H9 (cell line): Measurements from ENCODE around the gene C2CD2. TPM values are rescaled to one million over a fixed set of nuclear protein-coding genes. Genes with fewer than 3 reads are reported as not detected.

Source experiments
- DNase-seq: peaks from one replicate; pipeline ENCODE4 v3.0.0-alpha.2; 2017
- H2AFZ ChIP-seq: one replicate; pipeline ENCODE4 v1.6.1; 2013; ENCODE audit warnings: mild to moderate bottlenecking, low read length, control low read depth, moderate library complexity
- H2AK5ac ChIP-seq: 2 replicates; pipeline ENCODE4 v1.6.1; 2013; ENCODE audit warnings: low read length, control low read depth, mixed read lengths; ENCODE audit not compliant: insufficient read length
- H2BK120ac ChIP-seq: one replicate; pipeline ENCODE4 v1.6.1; 2013; ENCODE audit warnings: low read depth, mild to moderate bottlenecking, low read length, control low read depth, inconsistent platforms; ENCODE audit not compliant: poor library complexity, severe bottlenecking
- H2BK12ac ChIP-seq: 2 replicates; pipeline ENCODE4 v1.6.1; 2013; ENCODE audit warnings: low read length, control low read depth, mixed read lengths, low read depth; ENCODE audit not compliant: insufficient read length
- H2BK15ac ChIP-seq: 2 replicates; pipeline ENCODE4 v1.6.1; 2013; ENCODE audit warnings: low read depth, low read length, control low read depth
- H2BK20ac ChIP-seq: one replicate; pipeline ENCODE4 v1.6.1; 2013; ENCODE audit warnings: low read depth, mild to moderate bottlenecking, low read length, control low read depth, inconsistent platforms; ENCODE audit not compliant: poor library complexity, severe bottlenecking
- H2BK5ac ChIP-seq: 2 replicates; pipeline ENCODE4 v1.6.1; 2013; ENCODE audit warnings: low read length, control low read depth, mixed read lengths; ENCODE audit not compliant: insufficient read length
- H3K14ac ChIP-seq: 2 replicates; pipeline ENCODE4 v1.6.1; 2013; ENCODE audit warnings: low read length, control low read depth; ENCODE audit not compliant: insufficient read depth
- H3K18ac ChIP-seq: 2 replicates; pipeline ENCODE4 v1.6.1; 2013; ENCODE audit warnings: low read depth, mild to moderate bottlenecking, mixed read lengths, low read length, control low read depth; ENCODE audit not compliant: insufficient read length
- H3K23ac ChIP-seq: 2 replicates; pipeline ENCODE4 v1.6.1; 2013; ENCODE audit warnings: low read length, control low read depth, mixed read lengths, low read depth; ENCODE audit not compliant: insufficient read length
- H3K23me2 ChIP-seq: 2 replicates; pipeline ENCODE4 v1.6.1; 2013; ENCODE audit warnings: low read depth, mild to moderate bottlenecking, mixed read lengths, low read length, control low read depth; ENCODE audit not compliant: insufficient read length, poor library complexity, severe bottlenecking
- H3K27ac ChIP-seq: 2 replicates; pipeline ENCODE4 v1.5.1; 2013; ENCODE audit warnings: low read length, control low read depth, mixed read lengths, low read depth; ENCODE audit not compliant: insufficient read length
- H3K27me3 ChIP-seq: 2 replicates; pipeline ENCODE4 v1.6.1; 2013; ENCODE audit warnings: low read length, control low read depth, inconsistent platforms; ENCODE audit not compliant: insufficient read depth
- H3K4ac ChIP-seq: 2 replicates; pipeline ENCODE4 v1.6.1; 2013; ENCODE audit warnings: low read depth, mild to moderate bottlenecking, control low read depth, inconsistent platforms, low read length, moderate library complexity
- H3K4me1 ChIP-seq: 2 replicates; pipeline ENCODE4 v1.6.1; 2013; ENCODE audit warnings: low read length, control low read depth, inconsistent platforms; ENCODE audit not compliant: insufficient read depth
- H3K4me2 ChIP-seq: 2 replicates; pipeline ENCODE4 v1.6.1; 2013; ENCODE audit warnings: low read length, control low read depth, mixed read lengths; ENCODE audit not compliant: insufficient read length, insufficient read depth
- H3K56ac ChIP-seq: 2 replicates; pipeline ENCODE4 v1.6.1; 2013; ENCODE audit warnings: low read depth, mild to moderate bottlenecking, mixed read lengths, low read length, control low read depth; ENCODE audit not compliant: insufficient read length
- H3K79me1 ChIP-seq: 2 replicates; pipeline ENCODE4 v1.6.1; 2013; ENCODE audit warnings: low read depth, mild to moderate bottlenecking, moderate library complexity, low read length, control low read depth, inconsistent platforms; ENCODE audit not compliant: insufficient read depth, poor library complexity, severe bottlenecking
- H3K79me2 ChIP-seq: 2 replicates; pipeline ENCODE4 v1.6.1; 2013; ENCODE audit warnings: low read length, control low read depth, inconsistent platforms; ENCODE audit not compliant: insufficient read depth
- H3K9ac ChIP-seq: 2 replicates; pipeline ENCODE4 v1.6.1; 2013; ENCODE audit warnings: low read length, control low read depth, mixed read lengths; ENCODE audit not compliant: insufficient read length; ENCODE audit errors: extremely low read depth
- H3K9me3 ChIP-seq: one replicate; pipeline ENCODE4 v1.6.1; 2013; ENCODE audit warnings: low read depth, low read length, inconsistent platforms; ENCODE audit not compliant: control insufficient read depth
- H3T11ph ChIP-seq: one replicate; pipeline ENCODE4 v1.6.1; 2013; ENCODE audit warnings: mild to moderate bottlenecking, low read length, control low read depth, inconsistent platforms
- H4K20me1 ChIP-seq: one replicate; pipeline ENCODE4 v1.6.1; 2013; ENCODE audit not compliant: control insufficient read depth, insufficient read length, insufficient read depth
- H4K5ac ChIP-seq: 2 replicates; pipeline ENCODE4 v1.6.1; 2013; ENCODE audit warnings: low read depth, mild to moderate bottlenecking, mixed read lengths, low read length, control low read depth; ENCODE audit not compliant: insufficient read length
- H4K8ac ChIP-seq: replicated peaks from 2 replicates; pipeline ENCODE4 v1.6.1; 2013; ENCODE audit warnings: low read length, control low read depth, mixed read lengths, low read depth; ENCODE audit not compliant: insufficient read length
- H4K91ac ChIP-seq: 2 replicates; pipeline ENCODE4 v1.6.1; 2013; ENCODE audit warnings: low read depth, mild to moderate bottlenecking, moderate library complexity, mixed read lengths, low read length, control low read depth; ENCODE audit not compliant: insufficient read length
- H3K27ac Mint-ChIP-seq, 3 experiments: 2 replicates in 2 of 3; 3 replicates in 1 of 3; pipeline ENCODE4 v1.8.0; 2020 to 2021; ENCODE audit warnings: mixed read lengths in 3 of 3, mild to moderate bottlenecking in 1 of 3, moderate library complexity in 1 of 3
- H3K27me3 Mint-ChIP-seq: 2 replicates; pipeline ENCODE4 v1.8.0; 2021; ENCODE audit warnings: low read depth, mild to moderate bottlenecking, moderate library complexity, mixed read lengths
- H3K36me3 Mint-ChIP-seq, 3 experiments: 2 replicates in 2 of 3; 3 replicates in 1 of 3; pipeline ENCODE4 v1.8.0; 2020 to 2021; ENCODE audit warnings: low read depth in 3 of 3, mixed read lengths in 3 of 3; ENCODE audit not compliant: insufficient read depth in 1 of 3
- H3K4me1 Mint-ChIP-seq, 2 experiments: 2 replicates each; pipeline ENCODE4 v1.8.0; 2020; ENCODE audit warnings: mixed read lengths in 2 of 2
- H3K4me3 Mint-ChIP-seq, 2 experiments: 2 replicates in 1 of 2; 3 replicates in 1 of 2; pipeline ENCODE4 v1.8.0; 2020 to 2021; ENCODE audit warnings: mild to moderate bottlenecking in 2 of 2, mixed read lengths in 2 of 2, moderate library complexity in 1 of 2
- H3K9me3 Mint-ChIP-seq, 2 experiments: 2 replicates in 1 of 2; 3 replicates in 1 of 2; pipeline ENCODE4 v1.8.0; 2020; ENCODE audit warnings: mild to moderate bottlenecking in 2 of 2, mixed read lengths in 2 of 2, moderate library complexity in 1 of 2
- WGBS: extraction: QIAGEN DNeasy Blood & Tissue Kit; methylation state at CpG from one replicate; pipeline ENCODE4 v1.1.7; 2013; ENCODE audit warnings: missing lambda C conversion rate, low lambda C conversion rate, mixed read lengths; ENCODE audit not compliant: insufficient read length; ENCODE audit errors: extremely low coverage; 5-methylcytosine and 5-hydroxymethylcytosine counted together
- total RNA-seq: library from RNA; stranded (reverse); gene quantifications from 2 replicates; pipeline ENCODE4 v1.2.1, GENCODE V29; 2021
- TF ChIP-seq, protein P1 (sequence below): fragments of 200-600 bp; sonication (generic); conservative IDR thresholded peaks from 3 replicates; pipeline ENCODE4 v1.8.0; 2021; ENCODE audit warnings: antibody characterized with exemption, mild to moderate bottlenecking

C2CD2 gene
- total RNA-seq, 1 experiment from 2014 or later, result 14.6 TPM

DNA sequence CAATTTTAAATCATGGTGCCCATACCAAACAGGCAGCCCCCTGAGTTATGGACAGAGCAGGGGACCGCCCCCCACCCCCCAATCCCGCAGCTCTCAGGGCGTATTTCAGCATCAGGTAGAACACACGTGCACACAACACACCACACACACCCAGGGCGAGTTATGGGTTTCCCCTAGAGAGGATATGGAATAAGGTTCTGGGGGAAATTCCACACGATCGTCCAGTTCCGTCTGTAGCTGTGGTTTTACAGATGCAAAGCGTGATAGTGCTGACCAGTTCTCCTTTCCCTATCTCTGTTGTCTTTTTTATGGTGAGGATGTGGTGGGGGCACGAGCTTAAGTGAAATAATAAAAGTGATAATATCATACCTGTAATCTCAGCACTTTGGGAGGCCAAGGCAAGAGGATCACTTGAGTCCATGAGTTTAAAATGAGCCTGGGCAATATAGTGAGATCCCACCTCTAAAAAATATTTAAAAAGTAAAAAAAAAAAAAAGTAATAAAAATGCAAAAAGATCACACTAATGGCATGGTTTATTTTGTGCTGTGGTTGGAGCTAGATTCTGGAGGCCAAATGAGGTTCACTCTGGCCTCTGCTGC is 25.1 kb downstream of the C2CD2 start:
- no peak for DNase-seq
- no CpG with 5 or more reads among the region's 10 CpGs for WGBS
- H3K14ac ChIP-seq, result no peak overlapping the region
- H2BK15ac ChIP-seq, result no peak overlapping the region
- no peak overlapping the region for H4K91ac ChIP-seq
- no peak overlapping the region for H2BK5ac ChIP-seq
- no peak overlapping the region for H3K4ac ChIP-seq
- no peaks in the 10 kb centered on the region for H4K20me1 ChIP-seq
- no peak overlapping the region for H3K18ac ChIP-seq
- no peak overlapping the region for H2BK120ac ChIP-seq
- H4K8ac ChIP-seq, result no peak overlapping the region
- H3K9me3 ChIP-seq, result no peaks in the 10 kb centered on the region
- H2AFZ ChIP-seq, result no peak overlapping the region
- Mint-ChIP-seq H3K36me3 (no peaks in the 10 kb centered on the region), H3K27ac (peak overlapping the region in 1 of 3 experiments; percentile 66; a peak in 1 of 7 replicates), H3K4me3 (no peak overlapping the region), H3K27me3 (no peaks in the 10 kb centered on the region), H3K4me1 (peaks cover 48 to 61% of the 10 kb centered on the region in 2 experiments), H3K9me3 (no peaks in the 10 kb centered on the region)
- H2BK20ac ChIP-seq, result no peak overlapping the region
- TF ChIP-seq, protein P1, sequence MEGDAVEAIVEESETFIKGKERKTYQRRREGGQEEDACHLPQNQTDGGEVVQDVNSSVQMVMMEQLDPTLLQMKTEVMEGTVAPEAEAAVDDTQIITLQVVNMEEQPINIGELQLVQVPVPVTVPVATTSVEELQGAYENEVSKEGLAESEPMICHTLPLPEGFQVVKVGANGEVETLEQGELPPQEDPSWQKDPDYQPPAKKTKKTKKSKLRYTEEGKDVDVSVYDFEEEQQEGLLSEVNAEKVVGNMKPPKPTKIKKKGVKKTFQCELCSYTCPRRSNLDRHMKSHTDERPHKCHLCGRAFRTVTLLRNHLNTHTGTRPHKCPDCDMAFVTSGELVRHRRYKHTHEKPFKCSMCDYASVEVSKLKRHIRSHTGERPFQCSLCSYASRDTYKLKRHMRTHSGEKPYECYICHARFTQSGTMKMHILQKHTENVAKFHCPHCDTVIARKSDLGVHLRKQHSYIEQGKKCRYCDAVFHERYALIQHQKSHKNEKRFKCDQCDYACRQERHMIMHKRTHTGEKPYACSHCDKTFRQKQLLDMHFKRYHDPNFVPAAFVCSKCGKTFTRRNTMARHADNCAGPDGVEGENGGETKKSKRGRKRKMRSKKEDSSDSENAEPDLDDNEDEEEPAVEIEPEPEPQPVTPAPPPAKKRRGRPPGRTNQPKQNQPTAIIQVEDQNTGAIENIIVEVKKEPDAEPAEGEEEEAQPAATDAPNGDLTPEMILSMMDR, result no peak
- no peak overlapping the region for H2BK12ac ChIP-seq
- H3K79me2 ChIP-seq, result no peaks in the 10 kb centered on the region
- H3K23me2 ChIP-seq, result no peaks in the 10 kb centered on the region
- H2AK5ac ChIP-seq, result no peak overlapping the region
- H3K9ac ChIP-seq, result no peak overlapping the region
- no peaks in the 10 kb centered on the region for H3K27me3 ChIP-seq
- no peak overlapping the region for H3K23ac ChIP-seq
- no peak overlapping the region for H3K27ac ChIP-seq
- no peak overlapping the region for H3K56ac ChIP-seq
- H4K5ac ChIP-seq, result no peak overlapping the region
- H3T11ph ChIP-seq, result no peak overlapping the region
- H3K4me1 ChIP-seq, result peaks cover 7% of the 10 kb centered on the region
- no peak overlapping the region for H3K4me2 ChIP-seq
- no peaks in the 10 kb centered on the region for H3K79me1 ChIP-seq
